Globus pallidus (tissue), 1 donor: ENCODE measurements around the gene NKX2-2.

Experiments
- DNase-seq: peaks from one replicate; pipeline ENCODE4 v3.0.0-alpha.2; 2015; ENCODE audit warnings: low spot score

The NKX2-2 gene

GRCh38 chr20:21521596-21522480 lies 8.0 kb upstream of the NKX2-2 start:
- peak; percentile 50 for DNase-seq

- DNase-seq, result peak; percentile 79
Observed at GRCh38 chr20:21520702-21521595, 7.1 kb upstream of the NKX2-2 start.

GRCh38 chr20:21519136-21519584 lies 5.3 kb upstream of the NKX2-2 start:
- DNase-seq, result no peak

- no peak for DNase-seq
Observed at GRCh38 chr20:21518292-21518991, 4.6 kb upstream of the NKX2-2 start.

- no peak for DNase-seq
Observed at GRCh38 chr20:21517566-21518277, 3.9 kb upstream of the NKX2-2 start.

GRCh38 chr20:21516861-21517565 lies 3.1 kb upstream of the NKX2-2 start:
- no peak for DNase-seq

GRCh38 chr20:21516180-21516567 lies 2.3 kb upstream of the NKX2-2 start:
- no peak for DNase-seq

GRCh38 chr20:21515300-21516179 lies 1.7 kb upstream of the NKX2-2 start:
- peak; percentile 67 for DNase-seq

GRCh38 chr20:21514553-21515251 lies 838 bp upstream of the NKX2-2 start:
- DNase-seq, result peak; percentile 70

- peak; percentile 53 for DNase-seq
Observed at GRCh38 chr20:21513181-21513663, 642 bp downstream of the NKX2-2 start.

GRCh38 chr20:21512634-21513180 lies 1.2 kb downstream of the NKX2-2 start:
- DNase-seq, result peak; percentile 74

GRCh38 chr20:21511850-21512633 lies 1.8 kb downstream of the NKX2-2 start:
- peak; percentile 57 for DNase-seq

GRCh38 chr20:21511485-21511849 lies 2.4 kb downstream of the NKX2-2 start:
- peak; percentile 59 for DNase-seq

GRCh38 chr20:21510414-21511384 lies 3.2 kb downstream of the NKX2-2 start:
- DNase-seq, result peak; percentile 46

- peak; percentile 68 for DNase-seq
Observed at GRCh38 chr20:21509597-21510371, 4.1 kb downstream of the NKX2-2 start.

GRCh38 chr20:21509079-21509596 lies 4.7 kb downstream of the NKX2-2 start:
- no peak for DNase-seq
